Left ventricle myocardium inferior (tissue), 1 donor: ENCODE data around the gene GGA3. TPM values are rescaled to one million over a fixed set of nuclear protein-coding genes. Genes with fewer than 3 reads are reported as not detected.

ENCODE experiments used
- DNase-seq: peaks from one replicate; pipeline ENCODE4 v3.0.0-alpha.2; 2020
- H3K27ac ChIP-seq: fragments of 200-600 bp; replicated peaks from 2 replicates; pipeline ENCODE4 v1.8.0; 2021
- H3K27me3 ChIP-seq: fragments of 200-600 bp; 2 replicates; pipeline ENCODE4 v1.8.0; 2021; ENCODE audit warnings: low read depth
- H3K36me3 ChIP-seq: fragments of 200-600 bp; 2 replicates; pipeline ENCODE4 v1.8.0; 2021
- H3K4me1 ChIP-seq: fragments of 200-600 bp; 2 replicates; pipeline ENCODE4 v1.8.0; 2021
- H3K4me3 ChIP-seq: fragments of 200-600 bp; 2 replicates; pipeline ENCODE4 v1.8.0; 2021; ENCODE audit warnings: mild to moderate bottlenecking, moderate library complexity
- H3K9me3 ChIP-seq: fragments of 200-600 bp; replicated peaks from 2 replicates; pipeline ENCODE4 v1.8.0; 2021
- intact Hi-C: fragments of 100-400 bp; cut with micrococcal nuclease; formaldehyde crosslinking; loops from one replicate; pipeline ENCODE4 v1.11.0; 2022
- total RNA-seq: library from RNA; stranded (reverse); fragmentation: NEBNext Ultra II Directional; extraction: Animal tissue kit (Norgen Biotek cat#: 25700); gene quantifications from one replicate; pipeline ENCODE4 v1.2.1, GENCODE V29; 2021
- TF ChIP-seq, protein P1 (sequence below): fragments of 200-600 bp; IDR thresholded peaks from 2 replicates; pipeline ENCODE4 v1.8.0; 2021; ENCODE audit warnings: antibody characterized with exemption, mild to moderate bottlenecking, borderline replicate concordance
- donor health status: DM: no; HTN: yes; CAD: no; lungs with severe emphysema.

The GGA3 gene
- total RNA-seq, 1 donor from 2014 or later, result 18.8 TPM

GRCh38 chr17:75277664-75278071 is 16.3 kb upstream of the GGA3 start:
- peaks cover 30% of the 10 kb centered on the region for H3K36me3 ChIP-seq
- H3K9me3 ChIP-seq, result no peaks in the 10 kb centered on the region
- TF ChIP-seq, protein P1, sequence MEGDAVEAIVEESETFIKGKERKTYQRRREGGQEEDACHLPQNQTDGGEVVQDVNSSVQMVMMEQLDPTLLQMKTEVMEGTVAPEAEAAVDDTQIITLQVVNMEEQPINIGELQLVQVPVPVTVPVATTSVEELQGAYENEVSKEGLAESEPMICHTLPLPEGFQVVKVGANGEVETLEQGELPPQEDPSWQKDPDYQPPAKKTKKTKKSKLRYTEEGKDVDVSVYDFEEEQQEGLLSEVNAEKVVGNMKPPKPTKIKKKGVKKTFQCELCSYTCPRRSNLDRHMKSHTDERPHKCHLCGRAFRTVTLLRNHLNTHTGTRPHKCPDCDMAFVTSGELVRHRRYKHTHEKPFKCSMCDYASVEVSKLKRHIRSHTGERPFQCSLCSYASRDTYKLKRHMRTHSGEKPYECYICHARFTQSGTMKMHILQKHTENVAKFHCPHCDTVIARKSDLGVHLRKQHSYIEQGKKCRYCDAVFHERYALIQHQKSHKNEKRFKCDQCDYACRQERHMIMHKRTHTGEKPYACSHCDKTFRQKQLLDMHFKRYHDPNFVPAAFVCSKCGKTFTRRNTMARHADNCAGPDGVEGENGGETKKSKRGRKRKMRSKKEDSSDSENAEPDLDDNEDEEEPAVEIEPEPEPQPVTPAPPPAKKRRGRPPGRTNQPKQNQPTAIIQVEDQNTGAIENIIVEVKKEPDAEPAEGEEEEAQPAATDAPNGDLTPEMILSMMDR, result no peak
- H3K4me3 ChIP-seq, result no peak overlapping the region
- no peak for DNase-seq
- H3K27ac ChIP-seq, result no peak overlapping the region
- peaks cover 9% of the 10 kb centered on the region for H3K4me1 ChIP-seq
- intact Hi-C loops, result no loop called here
- H3K27me3 ChIP-seq, result no peaks in the 10 kb centered on the region

GRCh38 chr17:75273977-75274708 is 12.7 kb upstream of the GGA3 start:
- Histone ChIP-seq H3K4me1 (peaks cover 38% of the 10 kb centered on the region), H3K27ac (no peak overlapping the region), H3K36me3 (peaks cover 10% of the 10 kb centered on the region), H3K27me3 (no peaks in the 10 kb centered on the region), H3K9me3 (no peaks in the 10 kb centered on the region), H3K4me3 (no peak overlapping the region)
- DNase-seq, result no peak
- TF ChIP-seq, protein P1, result no peak
- intact Hi-C loops, result no loop called here

- H3K36me3 ChIP-seq, result peaks cover 10% of the 10 kb centered on the region
- no peak for DNase-seq
- H3K9me3 ChIP-seq, result no peaks in the 10 kb centered on the region
- TF ChIP-seq, protein P1, result no peak
- no peaks in the 10 kb centered on the region for H3K27me3 ChIP-seq
- intact Hi-C loops, result no loop called here
- H3K27ac ChIP-seq, result peak overlapping the region; percentile 97
- no peak overlapping the region for H3K4me3 ChIP-seq
- peaks cover 40% of the 10 kb centered on the region for H3K4me1 ChIP-seq
Observed at GRCh38 chr17:75272848-75273184, 11.4 kb upstream of the GGA3 start.

DNA sequence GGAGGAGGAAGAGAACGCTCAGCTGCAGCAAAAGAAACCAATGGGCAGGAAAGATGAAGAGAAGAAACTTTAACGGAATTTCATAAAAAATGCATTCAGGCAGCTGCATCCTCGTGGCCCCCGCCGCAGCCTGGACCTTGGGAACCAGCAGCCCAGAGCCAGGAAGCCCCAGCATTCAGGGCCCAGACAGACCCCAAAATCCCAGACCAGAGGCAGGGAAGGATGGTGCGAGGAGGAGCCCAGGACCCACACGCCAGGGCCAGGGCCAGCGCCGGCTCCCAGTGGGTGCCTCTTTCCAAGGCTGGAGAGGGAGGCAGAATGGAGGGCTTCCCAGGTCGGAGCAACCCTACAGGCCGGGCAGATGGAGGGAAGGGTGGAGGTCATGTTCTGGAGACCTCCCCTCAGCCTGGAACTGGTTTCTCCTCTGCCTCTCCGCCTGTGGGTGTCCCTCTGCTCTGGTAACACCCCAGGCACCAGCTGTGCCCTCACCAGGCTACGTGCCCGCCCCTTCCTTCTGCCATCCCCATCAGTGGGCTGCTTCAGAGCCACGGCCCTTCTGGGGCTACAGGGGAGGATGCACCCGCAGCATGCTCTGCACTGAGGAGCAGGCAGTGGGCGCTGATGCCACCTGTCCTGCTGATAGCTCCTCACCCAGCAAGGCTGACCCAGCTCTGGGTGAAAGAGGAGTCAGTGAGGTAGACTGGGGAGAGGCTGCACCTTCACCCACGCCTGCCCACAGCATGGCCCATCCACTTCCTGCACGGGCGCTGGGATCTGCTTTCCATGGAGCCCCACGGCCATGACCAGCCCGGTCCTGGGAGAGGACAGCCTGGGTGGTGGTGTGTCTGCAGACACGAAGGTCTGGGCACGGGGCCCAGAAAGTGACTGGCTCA is 10.8 kb upstream of the GGA3 start:
- TF ChIP-seq, protein P1, result no peak
- H3K36me3 ChIP-seq, result peaks cover 12% of the 10 kb centered on the region
- H3K4me1 ChIP-seq, result peaks cover 46% of the 10 kb centered on the region
- peak overlapping the region; percentile 97 for H3K27ac ChIP-seq
- peak; percentile 71 for DNase-seq
- no peaks in the 10 kb centered on the region for H3K27me3 ChIP-seq
- intact Hi-C loops, result no loop called here
- no peaks in the 10 kb centered on the region for H3K9me3 ChIP-seq
- H3K4me3 ChIP-seq, result peak overlapping the region; percentile 90

DNA sequence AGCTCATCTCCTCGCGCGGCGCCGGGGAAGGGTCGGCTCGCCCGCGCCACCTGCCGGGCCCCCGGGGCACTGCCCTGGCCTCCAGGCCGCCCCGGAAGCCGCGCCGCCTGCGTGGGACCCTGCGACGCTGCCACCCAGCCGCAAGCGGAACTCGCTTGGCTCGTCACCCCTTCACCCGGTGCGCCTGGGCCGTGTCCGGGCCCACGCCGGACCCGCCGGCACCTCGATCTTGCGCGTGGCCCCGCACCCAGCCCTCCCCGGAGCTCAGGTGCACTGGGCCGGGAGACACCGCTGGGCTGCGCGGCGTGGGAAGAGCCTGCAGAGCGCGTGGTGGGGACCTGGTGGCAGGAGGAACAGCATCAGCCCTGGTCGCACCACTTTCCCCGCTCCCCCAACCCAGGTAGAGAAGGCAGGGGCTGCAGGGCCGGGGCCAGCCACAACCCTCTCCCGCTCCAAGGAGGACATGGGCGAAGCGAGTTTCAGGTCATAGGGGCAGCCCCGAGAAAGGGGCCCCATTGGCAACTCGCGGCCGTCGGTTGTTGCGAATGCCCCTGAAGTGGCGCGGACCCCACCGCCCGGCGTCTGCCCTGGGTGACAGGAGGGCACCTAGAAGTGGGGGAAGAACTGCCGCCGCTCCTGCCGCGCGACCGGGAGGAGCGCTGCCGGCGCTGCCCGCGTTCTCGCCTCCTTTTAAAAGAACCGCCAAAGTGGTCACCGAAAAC is 10.0 kb upstream of the GGA3 start:
- peaks cover 16% of the 10 kb centered on the region for H3K36me3 ChIP-seq
- no peaks in the 10 kb centered on the region for H3K27me3 ChIP-seq
- no peaks in the 10 kb centered on the region for H3K9me3 ChIP-seq
- H3K4me1 ChIP-seq, result peaks cover 47% of the 10 kb centered on the region
- H3K4me3 ChIP-seq, result peak overlapping the region; percentile 90
- intact Hi-C loops, result no loop called here
- peak; percentile 85 for DNase-seq
- TF ChIP-seq, protein P1, result peak; percentile 83
- peak overlapping the region; percentile 97 for H3K27ac ChIP-seq
